Measurements from ENCODE around the gene INHBE. TPM values are rescaled to one million over a fixed set of nuclear protein-coding genes. Genes with fewer than 3 reads are reported as not detected.
A peak's percentile ranks its signal among the peaks of the same experiment; 100 is the strongest.

INHBE gene
- total and polyA plus RNA-seq, 2 of the 8 experiments (the other 6 are each of a cell fraction or from before 2014, with no cell fraction given): 10.2 to 18.8 TPM

DNA sequence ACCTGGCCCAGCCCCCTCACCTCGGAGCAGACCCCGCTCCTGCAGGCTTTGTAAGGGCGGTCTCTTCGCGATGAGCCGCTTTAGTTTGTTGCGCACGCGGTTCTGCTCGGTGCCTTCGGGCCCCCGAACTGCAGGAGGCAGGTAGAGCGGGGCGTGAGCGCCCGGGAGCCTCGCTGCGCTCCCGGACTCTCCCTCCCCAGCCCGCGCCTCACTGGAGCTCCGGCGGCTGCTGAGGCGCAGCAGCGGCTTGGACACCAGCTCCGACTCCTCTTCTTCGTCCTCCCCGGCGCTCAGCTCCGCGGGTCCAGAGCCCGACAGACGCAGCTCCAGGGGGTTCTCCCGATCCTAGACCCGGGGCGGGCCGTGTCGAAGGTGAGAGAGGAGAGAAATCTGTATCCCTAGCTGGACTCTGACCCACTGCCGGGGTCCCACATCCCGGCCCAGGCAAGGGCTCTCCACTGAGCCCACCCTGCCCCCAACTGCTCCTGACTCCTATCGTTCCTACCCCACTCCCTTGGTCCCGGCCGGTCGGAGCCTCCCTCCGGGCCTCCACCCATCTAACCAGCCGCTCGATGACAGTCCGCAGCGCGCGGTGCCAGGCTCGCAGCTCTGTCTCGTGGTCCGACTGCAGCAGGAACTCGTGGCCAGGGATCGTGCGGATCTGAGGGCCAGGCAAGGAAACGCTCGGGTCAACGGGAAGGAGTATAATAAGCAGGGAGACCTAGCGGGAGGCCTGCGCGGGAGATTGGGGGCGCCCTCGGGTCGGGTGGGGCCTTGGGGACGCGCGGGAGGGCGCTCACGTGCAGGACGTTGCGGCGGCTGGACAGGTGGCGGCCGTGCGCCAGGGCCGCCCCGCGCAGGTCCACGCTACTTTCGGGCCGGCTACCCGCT, 20.4 kb downstream of the INHBE start:
- CTCF ChIA-PET (ENCODE audit: partially characterized antibody): interaction anchor here (0.6 to 25.1 kb wide), 13 partner anchors 11 to 264 kb away, joined by 3 to 441 read pairs (median 3); partner anchors contain the start of genes GLI1, INHBE, MARS1 and STAC3
- TF ChIP-seq RBBP5 (IDR thresholded peaks at IDR 0.05; ENCODE audit: borderline replicate concordance, low read depth, low read length): 0 out of 2 replicates have a peak, but pooled peaks have one; percentile 20
- TF ChIP-seq NRF1 (IDR thresholded peaks at IDR 0.05; ENCODE audit: low read depth, low read length): no peak; the same call in 1 of the 2 replicates
- TF ChIP-seq KDM4A (IDR thresholded peaks at IDR 0.05; ENCODE audit: low read depth, low read length, severe bottlenecking): peak; percentile 85
- TF ChIP-seq, protein P1, sequence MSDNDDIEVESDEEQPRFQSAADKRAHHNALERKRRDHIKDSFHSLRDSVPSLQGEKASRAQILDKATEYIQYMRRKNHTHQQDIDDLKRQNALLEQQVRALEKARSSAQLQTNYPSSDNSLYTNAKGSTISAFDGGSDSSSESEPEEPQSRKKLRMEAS (IDR thresholded peaks at IDR 0.05): peak; percentile 75
- no peak for TF ChIP-seq CTBP2 (IDR thresholded peaks at IDR 0.05; ENCODE audit: borderline replicate concordance, insufficient read depth, insufficient read length, low read length)

More for the DNA sequence above, 20.4 kb downstream of the INHBE start:
- no peak overlapping the region for H2BK5ac ChIP-seq (ENCODE audit: low read depth, low read length)
- H2BK20ac ChIP-seq (ENCODE audit: low read length): no peak overlapping the region
- H3K4me3 ChIP-seq (ENCODE audit: extremely low read depth in 1 of 4, insufficient read depth in 2 of 4, low read depth in 3 of 4, low read length in 4 of 4): peak overlapping the region; percentile 22 to 59 (median 50)
- no peak overlapping the region for H2AK5ac ChIP-seq (ENCODE audit: low read depth, low read length)
- peaks cover 8% of the 10 kb centered on the region; the same call in 1 of the 2 replicates for H3K23me2 ChIP-seq (ENCODE audit: low read depth, low read length)
- POLR2A ChIA-PET (ENCODE audit: partially characterized antibody): interaction anchor here (0.6 to 1.8 kb wide), 4 partner anchors 51 to 244 kb away, joined by 3 to 4 read pairs (median 4); no protein-coding TSS in a partner anchor
- peak overlapping the region; percentile 65; the same call in 1 of the 2 replicates for H2AFZ ChIP-seq (ENCODE audit: low read length)
- no peaks in the 10 kb centered on the region; a peak in 1 of 8 replicates for H3K36me3 ChIP-seq (ENCODE audit: control insufficient read depth in 2 of 4, insufficient read depth in 4 of 4, low read length in 3 of 4)
- H4K5ac ChIP-seq (ENCODE audit: insufficient read length, low read depth, low read length): no peak overlapping the region
- H3K27me3 ChIP-seq (replicated peaks in 1 of 4; ENCODE audit: control insufficient read depth in 3 of 4, extremely low read depth in 1 of 4, insufficient read depth in 3 of 4, low read length in 3 of 4): peaks cover 20 to 49% (median 42%) of the 10 kb centered on the region in 4 experiments
- no peaks in the 10 kb centered on the region for H3K79me1 ChIP-seq (ENCODE audit: low read depth, low read length)
- 0 out of 2 replicates have a peak overlapping the region, but pooled peaks have one; percentile 80 for H2BK12ac ChIP-seq (ENCODE audit: low read depth, low read length)
- H3K4ac ChIP-seq (replicated peaks; ENCODE audit: insufficient read length, low read depth, low read length): peak overlapping the region; percentile 61
- WGBS, 2 experiments (ENCODE audit: extremely low coverage in 1 of 2, insufficient coverage in 1 of 2, insufficient read length in 1 of 2, insufficient replicate concordance in 2 of 2, low coverage in 1 of 2, low lambda C conversion rate in 2 of 2, missing lambda C conversion rate in 1 of 2): 2% methylated on average over 72 of the region's 84 CpGs; no CpG with 5 or more reads in 1 of the 2 experiments
- no peak overlapping the region for H3K27ac ChIP-seq (ENCODE audit: low read depth, low read length)
- H3K56ac ChIP-seq (replicated peaks; ENCODE audit: insufficient read length, low read depth, low read length): no peak overlapping the region
- no peak overlapping the region for H3K23ac ChIP-seq (ENCODE audit: insufficient read length)
- H3K4me1 ChIP-seq (replicated peaks in 1 of 4; ENCODE audit: control insufficient read depth in 3 of 4, insufficient read depth in 4 of 4, low read length in 3 of 4): peaks cover 0 to 25% (median 11%) of the 10 kb centered on the region in 4 experiments; a peak in 6 of 7 replicates
- no peak overlapping the region for H3K14ac ChIP-seq (ENCODE audit: insufficient read length)
- peak in 1 of 2 experiments; percentile 67 for DNase-seq (ENCODE audit: low read depth in 1 of 2, low spot score in 2 of 2)
- H3K9me3 ChIP-seq (ENCODE audit: insufficient read depth in 2 of 2, low read depth in 1 of 2, low read length in 1 of 2): no peaks in the 10 kb centered on the region
- peak overlapping the region; percentile 88 to 97 for H3K4me2 ChIP-seq (ENCODE audit: insufficient read depth in 1 of 2, low read depth in 2 of 2, low read length in 2 of 2)
- H2BK15ac ChIP-seq (ENCODE audit: low read length): no peak overlapping the region
- no peaks in the 10 kb centered on the region for H3K79me2 ChIP-seq (ENCODE audit: control insufficient read depth in 1 of 2, insufficient read depth in 2 of 2, low read length in 2 of 2)
- no peak for FAIRE-seq
- H4K8ac ChIP-seq (ENCODE audit: extremely low read depth, insufficient read depth, low read length): peak overlapping the region; percentile 73
- no peak overlapping the region for H3K9ac ChIP-seq (replicated peaks in 1 of 4; ENCODE audit: extremely low read depth in 1 of 4, low read depth in 3 of 4, low read length in 3 of 4)
- peak overlapping the region; percentile 15 for H4K91ac ChIP-seq (replicated peaks; ENCODE audit: insufficient read length, low read length)
- peaks cover 0 to 4% of the 10 kb centered on the region in 2 experiments for H4K20me1 ChIP-seq (replicated peaks in 1 of 2; ENCODE audit: control insufficient read depth in 1 of 2, insufficient read depth in 2 of 2, low read length in 2 of 2)
- no peak overlapping the region for H2BK120ac ChIP-seq (replicated peaks; ENCODE audit: low read depth, low read length)
- peak overlapping the region; percentile 78 for H3K18ac ChIP-seq (ENCODE audit: extremely low read depth, low read length)
